ENCODE results near the gene ZNF423.
"Not testable (repeated sequence)": the region's sequence is repeated elsewhere in the genome, so short reads cannot be mapped to it uniquely, and the experiment has no call there.

Gene ZNF423

GRCh38 chr16:49697631-49698452, 158.1 kb downstream of the ZNF423 start:
- DNase-seq (ENCODE audit: low read depth in 2 of 2) = no peak

GRCh38 chr16:49696414-49697101, 159.4 kb downstream of the ZNF423 start:
- no peak for DNase-seq (ENCODE audit: low read depth in 2 of 2)

GRCh38 chr16:49695782-49696413, 160.0 kb downstream of the ZNF423 start:
- DNase-seq (ENCODE audit: low read depth in 2 of 2) = no peak

GRCh38 chr16:49693445-49693844, 162.5 kb downstream of the ZNF423 start:
- DNase-seq (ENCODE audit: low read depth in 2 of 2) = no peak

- DNase-seq (ENCODE audit: low read depth in 2 of 2) = no peak
Observed at GRCh38 chr16:49690778-49691177, 165.1 kb downstream of the ZNF423 start.

- DNase-seq (ENCODE audit: low read depth in 2 of 2) = no peak
Observed at GRCh38 chr16:49688036-49688697, 167.7 kb downstream of the ZNF423 start.

- no peak for DNase-seq (ENCODE audit: low read depth in 2 of 2)
Observed at GRCh38 chr16:49687476-49688002, 168.4 kb downstream of the ZNF423 start.

GRCh38 chr16:49684696-49685095, 171.2 kb downstream of the ZNF423 start:
- no peak for DNase-seq (ENCODE audit: low read depth in 2 of 2)

GRCh38 chr16:49682577-49683165, 173.2 kb downstream of the ZNF423 start:
- no peak for DNase-seq (ENCODE audit: low read depth in 2 of 2)

- DNase-seq (ENCODE audit: low read depth in 2 of 2) = no peak
Observed at GRCh38 chr16:49681217-49681883, 174.6 kb downstream of the ZNF423 start.

GRCh38 chr16:49679095-49679494, 176.8 kb downstream of the ZNF423 start:
- DNase-seq (ENCODE audit: low read depth in 2 of 2) = no peak

- not testable (repeated sequence) for DNase-seq (ENCODE audit: low read depth in 2 of 2)
Observed at GRCh38 chr16:49677661-49678060, 178.3 kb downstream of the ZNF423 start.

GRCh38 chr16:49675413-49675812, 180.5 kb downstream of the ZNF423 start:
- no peak for DNase-seq (ENCODE audit: low read depth in 2 of 2)

- no peak for DNase-seq (ENCODE audit: low read depth in 2 of 2)
Observed at GRCh38 chr16:49674990-49675389, 180.9 kb downstream of the ZNF423 start.

- DNase-seq (ENCODE audit: low read depth in 2 of 2) = no peak
Observed at GRCh38 chr16:49674351-49674851, 181.5 kb downstream of the ZNF423 start.

- no peak for DNase-seq (ENCODE audit: low read depth in 2 of 2)
Observed at GRCh38 chr16:49673442-49673841, 182.5 kb downstream of the ZNF423 start.

- no peak for DNase-seq (ENCODE audit: low read depth in 2 of 2)
Observed at GRCh38 chr16:49672753-49673152, 183.2 kb downstream of the ZNF423 start.

GRCh38 chr16:49671333-49671732, 184.6 kb downstream of the ZNF423 start:
- DNase-seq (ENCODE audit: low read depth in 2 of 2) = no peak

- DNase-seq (ENCODE audit: low read depth in 2 of 2) = no peak
Observed at GRCh38 chr16:49670627-49671026, 185.3 kb downstream of the ZNF423 start.

- no peak for DNase-seq (ENCODE audit: low read depth in 2 of 2)
Observed at GRCh38 chr16:49665482-49666230, 190.3 kb downstream of the ZNF423 start.
